Subcutaneous abdominal adipose tissue (tissue), 5 donors: ENCODE data around the gene PTPRJ.

Source experiments
- H3K27ac ChIP-seq: one replicate; pipeline ENCODE4 v1.7.0; 2013; ENCODE audit warnings: low read depth, mild to moderate bottlenecking, inconsistent platforms, low read length, moderate library complexity
- H3K27me3 ChIP-seq, 5 donors: one replicate each; pipeline ENCODE4 v1.7.0; 2013; ENCODE audit warnings: low read length in 5 of 5, inconsistent platforms in 1 of 5; ENCODE audit not compliant: control insufficient read depth in 5 of 5, insufficient read depth in 4 of 5
- H3K36me3 ChIP-seq, 5 donors: one replicate each; pipeline ENCODE4 v1.7.0; 2013; ENCODE audit warnings: low read length in 5 of 5; ENCODE audit not compliant: control insufficient read depth in 5 of 5, insufficient read depth in 5 of 5
- H3K4me1 ChIP-seq, 5 donors: one replicate each; pipeline ENCODE4 v1.7.0; 2013; ENCODE audit warnings: low read length in 5 of 5, mild to moderate bottlenecking in 3 of 5, moderate library complexity in 1 of 5; ENCODE audit not compliant: control insufficient read depth in 5 of 5, insufficient read depth in 5 of 5
- H3K4me3 ChIP-seq, 5 donors: one replicate each; pipeline ENCODE4 v1.7.0; 2013; ENCODE audit warnings: low read length in 5 of 5, low read depth in 1 of 5
- H3K9ac ChIP-seq, 5 donors: one replicate each; pipeline ENCODE4 v1.7.0; 2013; ENCODE audit warnings: low read length in 5 of 5, mild to moderate bottlenecking in 4 of 5, moderate library complexity in 3 of 5
- H3K9me3 ChIP-seq, 5 donors: one replicate each; pipeline ENCODE4 v1.7.0; 2013; ENCODE audit warnings: low read length in 5 of 5; ENCODE audit not compliant: control insufficient read depth in 5 of 5
- donor health status: healthy.
- donor health status: healthy.
- donor health status: healthy.
- donor health status: healthy.
- donor health status: healthy.

PTPRJ gene

GRCh38 chr11:48107188-48107704 lies 126.9 kb downstream of the PTPRJ start:
- Histone ChIP-seq H3K27ac (no peak overlapping the region), H3K36me3 (no peaks in the 10 kb centered on the region), H3K9me3 (no peaks in the 10 kb centered on the region), H3K4me3 (no peak overlapping the region), H3K27me3 (no peaks in the 10 kb centered on the region), H3K9ac (no peak overlapping the region), H3K4me1 (peaks cover 0 to 35% (median 17%) of the 10 kb centered on the region in 5 donors)

DNA sequence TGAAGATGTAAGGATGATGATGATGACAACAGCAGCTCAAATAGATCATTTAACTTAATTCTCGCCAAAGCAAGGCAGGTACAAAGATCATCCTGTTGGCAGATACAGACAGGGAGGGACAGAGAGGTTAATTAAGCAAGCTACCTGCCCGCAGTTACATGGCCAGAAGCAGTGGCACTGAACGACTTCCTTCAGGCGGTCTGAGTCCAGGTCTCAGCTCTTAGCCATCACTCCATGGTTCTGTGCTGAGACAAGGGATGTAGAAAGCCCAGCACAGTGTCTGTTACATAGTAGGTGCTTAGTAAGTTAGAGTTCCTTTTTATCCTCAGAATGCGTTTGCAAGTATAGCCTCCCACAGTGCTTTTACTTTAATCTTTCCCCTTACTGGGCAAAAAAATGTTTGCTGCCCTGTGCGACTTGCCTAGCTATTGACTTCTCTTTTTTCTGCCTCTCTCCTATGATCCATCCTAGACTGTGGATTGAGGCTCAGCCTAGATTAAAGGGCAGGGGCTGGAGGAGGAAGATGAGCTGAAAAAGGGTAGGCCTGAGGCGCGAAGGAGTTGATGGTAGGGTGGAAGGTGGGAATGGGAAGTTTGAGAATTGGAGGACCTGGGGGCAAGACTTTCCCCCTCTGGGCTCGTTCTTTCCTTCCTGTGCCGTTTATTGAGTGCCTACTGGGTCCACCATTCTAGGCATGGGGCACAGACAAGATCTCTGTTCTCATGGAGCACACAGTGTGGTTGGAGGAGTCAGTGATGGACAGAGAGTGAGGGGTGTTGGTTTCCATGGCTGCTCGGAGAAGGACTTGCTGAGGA lies 128.1 kb downstream of the PTPRJ start:
- H3K27me3 ChIP-seq: no peaks in the 10 kb centered on the region
- peak overlapping the region in 1 of 5 donors; percentile 0 for H3K9ac ChIP-seq
- no peak overlapping the region for H3K27ac ChIP-seq
- no peaks in the 10 kb centered on the region for H3K9me3 ChIP-seq
- H3K4me1 ChIP-seq: peaks cover 0 to 32% (median 10%) of the 10 kb centered on the region in 5 donors
- no peaks in the 10 kb centered on the region for H3K36me3 ChIP-seq
- H3K4me3 ChIP-seq: no peak overlapping the region

GRCh38 chr11:48109046-48109666 lies 128.8 kb downstream of the PTPRJ start:
- Histone ChIP-seq H3K27ac (no peak overlapping the region), H3K27me3 (no peaks in the 10 kb centered on the region), H3K9me3 (no peaks in the 10 kb centered on the region), H3K9ac (peak overlapping the region in 1 of 5 donors; percentile 0), H3K4me3 (peak overlapping the region in 1 of 5 donors; percentile 59), H3K36me3 (no peaks in the 10 kb centered on the region), H3K4me1 (peaks cover 0 to 32% (median 10%) of the 10 kb centered on the region in 5 donors)

GRCh38 chr11:48110509-48110766 lies 130.1 kb downstream of the PTPRJ start:
- H3K9me3 ChIP-seq: peaks cover 3 to 10% (median 9%) of the 10 kb centered on the region in 5 donors
- peaks cover 0 to 32% (median 10%) of the 10 kb centered on the region in 5 donors for H3K4me1 ChIP-seq
- no peak overlapping the region for H3K27ac ChIP-seq
- no peaks in the 10 kb centered on the region for H3K36me3 ChIP-seq
- no peaks in the 10 kb centered on the region for H3K27me3 ChIP-seq
- H3K4me3 ChIP-seq: no peak overlapping the region
- H3K9ac ChIP-seq: no peak overlapping the region

DNA sequence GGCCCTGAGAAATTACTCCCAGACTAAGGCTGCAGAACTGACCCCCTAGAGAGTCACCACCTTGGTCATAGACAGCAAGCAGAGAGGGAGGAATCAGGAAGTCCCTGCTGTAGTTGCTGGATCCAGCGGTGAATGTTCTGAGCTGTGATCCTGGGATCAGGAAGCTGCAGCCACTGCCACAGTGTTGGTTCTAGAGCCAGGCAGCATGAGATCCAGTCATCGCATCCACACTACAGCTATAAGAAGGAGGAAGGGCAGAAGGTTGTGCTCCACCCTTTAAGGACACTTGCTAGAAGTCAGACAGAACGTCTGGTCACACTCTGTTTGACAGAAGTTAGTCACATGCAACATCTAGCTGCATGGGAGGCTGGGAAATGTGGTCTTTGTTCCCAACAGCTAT lies 131.5 kb downstream of the PTPRJ start:
- H3K9ac ChIP-seq: no peak overlapping the region
- no peaks in the 10 kb centered on the region for H3K27me3 ChIP-seq
- H3K4me3 ChIP-seq: no peak overlapping the region
- peaks cover 3 to 10% (median 9%) of the 10 kb centered on the region in 5 donors for H3K9me3 ChIP-seq
- peaks cover 0 to 27% (median 10%) of the 10 kb centered on the region in 5 donors for H3K4me1 ChIP-seq
- no peaks in the 10 kb centered on the region for H3K36me3 ChIP-seq
- H3K27ac ChIP-seq: no peak overlapping the region

DNA sequence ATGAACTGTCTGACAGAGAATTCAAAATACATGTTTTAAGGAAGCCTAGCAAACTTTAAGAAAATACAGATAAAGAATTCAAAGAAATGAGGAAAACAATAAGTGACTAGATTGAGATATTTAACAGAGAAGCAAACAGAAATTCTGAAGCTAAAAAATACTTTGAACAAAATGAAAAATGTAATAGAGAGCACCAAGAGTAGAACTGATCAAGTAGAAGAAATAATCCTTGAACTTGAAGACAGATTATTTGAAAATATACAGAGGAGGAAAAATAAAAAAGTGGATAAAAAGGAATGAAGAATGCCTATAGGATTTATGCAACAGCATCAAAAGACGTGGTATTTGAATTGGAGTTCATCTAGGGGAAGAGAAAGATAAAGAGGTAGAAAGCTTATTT lies 134.4 kb downstream of the PTPRJ start:
- H3K27ac ChIP-seq: no peak overlapping the region
- H3K4me1 ChIP-seq: peaks cover 0 to 5% (median 2%) of the 10 kb centered on the region in 5 donors
- H3K4me3 ChIP-seq: no peak overlapping the region
- peaks cover 3 to 10% (median 9%) of the 10 kb centered on the region in 5 donors for H3K9me3 ChIP-seq
- H3K36me3 ChIP-seq: peaks cover 0 to 2% (median 0%) of the 10 kb centered on the region in 5 donors
- H3K27me3 ChIP-seq: no peaks in the 10 kb centered on the region
- H3K9ac ChIP-seq: no peak overlapping the region

DNA sequence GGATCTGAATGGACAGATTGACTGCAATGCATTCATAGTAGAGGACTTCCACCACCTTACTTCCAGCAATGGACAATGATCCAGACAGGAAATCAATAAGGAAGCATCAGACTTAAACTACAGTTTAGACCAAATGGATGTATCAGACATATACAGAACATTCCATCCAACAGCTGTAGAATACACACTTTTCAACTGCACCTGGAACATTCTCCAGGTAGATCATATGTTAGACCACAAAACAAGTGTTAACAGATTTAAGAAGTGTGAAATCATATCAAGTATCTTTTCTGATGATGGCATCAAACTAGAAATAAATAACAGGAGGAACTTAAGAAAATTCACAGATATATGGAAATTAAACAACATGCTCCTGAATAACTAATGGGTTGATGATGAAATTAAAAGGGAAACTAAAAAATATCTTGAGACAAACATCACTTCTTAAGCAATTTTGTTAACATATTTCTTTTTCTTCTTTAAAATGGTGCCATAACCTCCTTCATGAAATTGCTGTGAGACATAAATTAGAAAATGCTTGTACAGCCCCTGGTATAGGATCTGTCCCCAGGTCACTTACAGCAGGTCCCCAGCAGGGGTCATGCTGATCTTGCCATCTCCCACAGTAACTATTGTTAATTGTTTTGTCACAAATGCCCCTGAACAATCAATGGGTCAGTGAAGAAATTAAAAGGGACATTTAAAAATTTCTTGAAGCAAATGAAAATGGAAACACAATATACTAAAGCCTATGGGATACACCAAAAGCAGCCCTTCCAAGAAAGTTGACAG lies 136.3 kb downstream of the PTPRJ start:
- Histone ChIP-seq H3K9me3 (peaks cover 3 to 10% (median 9%) of the 10 kb centered on the region in 5 donors), H3K4me1 (no peaks in the 10 kb centered on the region), H3K27ac (no peak overlapping the region), H3K4me3 (no peak overlapping the region), H3K27me3 (no peaks in the 10 kb centered on the region), H3K36me3 (peaks cover 0 to 6% (median 2%) of the 10 kb centered on the region in 5 donors), H3K9ac (no peak overlapping the region)

GRCh38 chr11:48122246-48122645 lies 141.9 kb downstream of the PTPRJ start:
- H3K4me1 ChIP-seq: no peaks in the 10 kb centered on the region
- peaks cover 5 to 42% (median 12%) of the 10 kb centered on the region in 5 donors for H3K36me3 ChIP-seq
- no peak overlapping the region for H3K27ac ChIP-seq
- no peak overlapping the region for H3K9ac ChIP-seq
- H3K4me3 ChIP-seq: no peak overlapping the region
- H3K9me3 ChIP-seq: no peaks in the 10 kb centered on the region
- H3K27me3 ChIP-seq: no peaks in the 10 kb centered on the region

DNA sequence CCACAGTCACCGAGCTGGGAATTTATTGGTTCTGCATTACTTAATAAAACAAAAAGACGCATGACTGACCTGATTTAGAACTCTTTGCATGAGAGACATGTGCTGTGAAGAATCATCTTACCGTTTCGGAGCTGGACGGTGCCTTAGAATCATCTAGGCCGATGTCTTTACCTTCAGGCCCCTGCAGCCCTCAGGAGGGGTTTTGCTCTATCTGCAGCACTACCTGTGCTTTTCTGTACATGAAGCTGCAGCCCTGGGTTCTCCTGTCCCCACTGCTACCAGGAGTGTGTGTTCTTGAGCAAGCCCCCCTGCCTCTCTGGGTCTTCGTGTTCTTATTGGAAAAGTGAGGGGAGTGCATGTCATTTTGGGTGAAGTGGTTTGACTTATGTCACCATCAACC lies 142.3 kb downstream of the PTPRJ start:
- peaks cover 8 to 46% (median 15%) of the 10 kb centered on the region in 5 donors for H3K36me3 ChIP-seq
- H3K27ac ChIP-seq: no peak overlapping the region
- H3K9ac ChIP-seq: no peak overlapping the region
- H3K27me3 ChIP-seq: no peaks in the 10 kb centered on the region
- no peak overlapping the region for H3K4me3 ChIP-seq
- H3K4me1 ChIP-seq: no peaks in the 10 kb centered on the region
- no peaks in the 10 kb centered on the region for H3K9me3 ChIP-seq
